GM19467 (cell line): Measurements from ENCODE around the gene PTAFR.

ENCODE experiments used
- ATAC-seq: cut with Tn5 transposase; IDR thresholded peaks from one replicate; pipeline ENCODE4 v1.9.1; 2021; ENCODE audit warnings: mild to moderate bottlenecking, moderate library complexity; ENCODE audit not compliant: unreplicated experiment

PTAFR gene

GRCh38 chr1:28178690-28179485 lies 2.4 kb upstream of the PTAFR start:
- ATAC-seq, result no peak

GRCh38 chr1:28175955-28176485 lies 470 bp downstream of the PTAFR start:
- ATAC-seq, result no peak

GRCh38 chr1:28173980-28174297 lies 2.6 kb downstream of the PTAFR start:
- no peak for ATAC-seq

- ATAC-seq, result no peak
Measured at GRCh38 chr1:28173151-28173979, 3.1 kb downstream of the PTAFR start.

- ATAC-seq, result peak; percentile 68
Measured at GRCh38 chr1:28172713-28173150, 3.8 kb downstream of the PTAFR start.

- ATAC-seq, result no peak
Measured at GRCh38 chr1:28171246-28171645, 5.2 kb downstream of the PTAFR start.

GRCh38 chr1:28170001-28170596 lies 6.4 kb downstream of the PTAFR start:
- no peak for ATAC-seq

GRCh38 chr1:28163496-28164161 lies 12.9 kb downstream of the PTAFR start:
- no peak for ATAC-seq

- no peak for ATAC-seq
Measured at GRCh38 chr1:28162151-28162550, 14.3 kb downstream of the PTAFR start.

- no peak for ATAC-seq
Measured at GRCh38 chr1:28161751-28162150, 14.7 kb downstream of the PTAFR start.

- ATAC-seq, result no peak
Measured at GRCh38 chr1:28160782-28161266, 15.7 kb downstream of the PTAFR start.

GRCh38 chr1:28159680-28160079 lies 16.8 kb downstream of the PTAFR start:
- no peak for ATAC-seq

GRCh38 chr1:28159243-28159642 lies 17.2 kb downstream of the PTAFR start:
- no peak for ATAC-seq

GRCh38 chr1:28157894-28158293 lies 18.6 kb downstream of the PTAFR start:
- ATAC-seq, result no peak

- no peak for ATAC-seq
Measured at GRCh38 chr1:28156821-28157220, 19.7 kb downstream of the PTAFR start.

- no peak for ATAC-seq
Measured at GRCh38 chr1:28155628-28156027, 20.9 kb downstream of the PTAFR start.

GRCh38 chr1:28154078-28154594 lies 22.4 kb downstream of the PTAFR start:
- no peak for ATAC-seq

GRCh38 chr1:28150125-28150780 lies 26.2 kb downstream of the PTAFR start:
- no peak for ATAC-seq

GRCh38 chr1:28148880-28149195 lies 27.7 kb downstream of the PTAFR start:
- no peak for ATAC-seq
